Smooth muscle cell (in vitro differentiated cells): ENCODE results near the gene CYTL1. TPM values are rescaled to one million over a fixed set of nuclear protein-coding genes. Genes with fewer than 3 reads are reported as not detected.

Source experiments
- DNase-seq: peaks from one replicate; lab custom pipeline; 2025; ENCODE audit not compliant: unreplicated experiment; lab: John Stamatoyannopoulos, UW
- H2AFZ ChIP-seq: fragments of 200-600 bp; sonication (generic); 2 replicates; pipeline ENCODE4 v1.6.0; 2016; ENCODE audit warnings: antibody characterized with exemption, low read depth, mild to moderate bottlenecking
- H3F3A ChIP-seq: fragments of 200-600 bp; sonication (generic); 2 replicates; pipeline ENCODE4 v1.6.0; 2017; ENCODE audit warnings: antibody characterized with exemption, low read depth
- H3K27ac ChIP-seq: fragments of 200-600 bp; sonication (generic); 2 replicates; pipeline ENCODE4 v1.5.1; 2016; ENCODE audit warnings: low read depth, mild to moderate bottlenecking
- H3K27me3 ChIP-seq: fragments of 200-600 bp; sonication (generic); 2 replicates; pipeline ENCODE4 v1.6.1; 2016; ENCODE audit warnings: low read depth, mild to moderate bottlenecking
- H3K36me3 ChIP-seq: fragments of 200-600 bp; sonication (generic); 2 replicates; pipeline ENCODE4 v1.5.1; 2016; ENCODE audit warnings: low read depth
- H3K4me1 ChIP-seq: fragments of 200-600 bp; sonication (generic); 2 replicates; pipeline ENCODE4 v1.5.1; 2016; ENCODE audit warnings: low read depth
- H3K4me2 ChIP-seq: fragments of 200-600 bp; sonication (generic); 2 replicates; pipeline ENCODE4 v1.6.0; 2016; ENCODE audit warnings: mild to moderate bottlenecking
- H3K4me3 ChIP-seq: fragments of 200-600 bp; sonication (generic); 2 replicates; pipeline ENCODE4 v1.5.1; 2016; ENCODE audit warnings: mild to moderate bottlenecking
- H3K79me2 ChIP-seq: fragments of 200-600 bp; sonication (generic); 2 replicates; pipeline ENCODE4 v1.6.0; 2016; ENCODE audit warnings: low read depth, mild to moderate bottlenecking
- H3K9ac ChIP-seq: fragments of 200-600 bp; sonication (generic); 2 replicates; pipeline ENCODE4 v1.6.0; 2016; ENCODE audit warnings: low read depth
- H3K9me3 ChIP-seq: fragments of 200-600 bp; sonication (generic); replicated peaks from 2 replicates; pipeline ENCODE4 v1.5.1; 2016; ENCODE audit warnings: low read depth
- H4K20me1 ChIP-seq: fragments of 200-600 bp; sonication (generic); 2 replicates; pipeline ENCODE4 v1.6.0; 2016; ENCODE audit warnings: low read depth
- WGBS: methylation state at CpG from one replicate; pipeline ENCODE4 v1.1.7; 2016; ENCODE audit warnings: low lambda C conversion rate; 5-methylcytosine and 5-hydroxymethylcytosine counted together
- polyA plus RNA-seq: library from polyadenylated mRNA; unstranded; fragments of >200 nt; fragmentation: Nextera tagmentation; extraction: Ambion mirVana; gene quantifications from 2 replicates; pipeline ENCODE4 v1.2.1, GENCODE V29; 2016
- total RNA-seq: library from RNA; depleted of rRNA; stranded (reverse); fragments of >200 nt; gene quantifications from 2 replicates; pipeline ENCODE4 v1.2.3, GENCODE V29; 2014
- TF ChIP-seq, protein P1 (sequence below): fragments of 200-600 bp; sonication (generic); IDR thresholded peaks from 2 replicates; pipeline ENCODE4 v1.5.1; 2017; ENCODE audit warnings: borderline replicate concordance, mild to moderate bottlenecking, antibody characterized with exemption; ENCODE audit not compliant: insufficient read depth, poor library complexity, severe bottlenecking

Gene CYTL1
- total and polyA plus RNA-seq, 2 experiments from 2014 or later: 24.5 to 31.0 TPM

DNA sequence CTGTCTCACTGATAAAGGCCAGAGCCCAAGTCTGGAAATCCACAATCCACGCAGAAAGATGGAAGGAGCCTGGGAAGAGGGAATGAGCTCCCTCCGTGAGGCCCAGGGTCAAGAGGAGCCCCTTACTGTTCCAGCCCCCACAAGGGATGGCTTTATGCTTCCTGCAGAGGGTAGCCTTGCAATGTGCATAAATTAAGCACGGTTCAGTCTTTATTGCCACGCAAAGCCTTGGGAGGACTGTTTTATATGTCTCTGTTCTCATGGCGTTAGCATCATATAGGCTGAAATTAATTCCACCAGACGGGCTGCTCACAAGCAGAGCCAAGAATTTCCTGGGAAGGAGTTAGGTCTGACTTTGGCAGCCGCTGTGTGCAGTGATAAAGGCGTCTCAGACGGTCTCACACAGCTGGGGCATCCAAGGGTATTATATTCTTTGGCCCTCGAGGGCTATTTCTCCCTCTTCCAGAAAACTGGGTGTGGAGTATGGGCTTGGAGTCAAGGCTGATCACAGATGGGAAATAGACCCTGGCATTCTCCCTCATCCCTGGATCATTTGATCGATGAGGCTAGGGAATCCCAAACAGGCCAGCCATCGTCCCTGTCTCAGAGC, 38.5 kb downstream of the CYTL1 start:
- no peaks in the 10 kb centered on the region for H3K36me3 ChIP-seq
- H3K9ac ChIP-seq: no peak overlapping the region
- H3K79me2 ChIP-seq: no peaks in the 10 kb centered on the region
- no peak overlapping the region for H3K27ac ChIP-seq
- no peak overlapping the region for H3K4me2 ChIP-seq
- H3F3A ChIP-seq: no peaks in the 10 kb centered on the region
- no peak overlapping the region for H2AFZ ChIP-seq
- TF ChIP-seq, protein P1, sequence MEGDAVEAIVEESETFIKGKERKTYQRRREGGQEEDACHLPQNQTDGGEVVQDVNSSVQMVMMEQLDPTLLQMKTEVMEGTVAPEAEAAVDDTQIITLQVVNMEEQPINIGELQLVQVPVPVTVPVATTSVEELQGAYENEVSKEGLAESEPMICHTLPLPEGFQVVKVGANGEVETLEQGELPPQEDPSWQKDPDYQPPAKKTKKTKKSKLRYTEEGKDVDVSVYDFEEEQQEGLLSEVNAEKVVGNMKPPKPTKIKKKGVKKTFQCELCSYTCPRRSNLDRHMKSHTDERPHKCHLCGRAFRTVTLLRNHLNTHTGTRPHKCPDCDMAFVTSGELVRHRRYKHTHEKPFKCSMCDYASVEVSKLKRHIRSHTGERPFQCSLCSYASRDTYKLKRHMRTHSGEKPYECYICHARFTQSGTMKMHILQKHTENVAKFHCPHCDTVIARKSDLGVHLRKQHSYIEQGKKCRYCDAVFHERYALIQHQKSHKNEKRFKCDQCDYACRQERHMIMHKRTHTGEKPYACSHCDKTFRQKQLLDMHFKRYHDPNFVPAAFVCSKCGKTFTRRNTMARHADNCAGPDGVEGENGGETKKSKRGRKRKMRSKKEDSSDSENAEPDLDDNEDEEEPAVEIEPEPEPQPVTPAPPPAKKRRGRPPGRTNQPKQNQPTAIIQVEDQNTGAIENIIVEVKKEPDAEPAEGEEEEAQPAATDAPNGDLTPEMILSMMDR: no peak
- H3K4me1 ChIP-seq: peaks cover 7% of the 10 kb centered on the region
- no peak overlapping the region for H3K4me3 ChIP-seq
- H3K27me3 ChIP-seq: no peaks in the 10 kb centered on the region
- no peaks in the 10 kb centered on the region for H4K20me1 ChIP-seq
- DNase-seq: no peak
- 48% methylated on average over 12 of the region's 12 CpGs for WGBS
- no peaks in the 10 kb centered on the region for H3K9me3 ChIP-seq

DNA sequence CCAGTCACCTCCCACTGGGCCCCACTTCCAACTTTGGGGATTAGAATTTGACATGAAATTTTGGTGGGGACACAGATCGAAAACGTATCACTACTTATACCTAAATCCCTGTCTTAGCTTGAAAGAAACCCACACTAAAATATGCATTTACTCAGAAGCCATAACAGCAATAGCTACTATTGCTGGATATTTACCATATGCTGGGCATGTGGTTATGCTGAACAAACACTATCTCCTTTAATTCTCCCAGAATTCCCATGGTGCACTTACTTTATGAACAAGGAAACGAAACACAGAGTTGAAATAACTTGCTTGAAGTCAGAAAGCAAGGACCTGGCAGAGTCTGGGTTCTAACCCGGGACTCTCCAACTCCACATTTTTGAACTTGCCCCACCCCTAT, 39.3 kb downstream of the CYTL1 start:
- TF ChIP-seq, protein P1: no peak
- WGBS: 59% methylated on average over 4 of the region's 4 CpGs

DNA sequence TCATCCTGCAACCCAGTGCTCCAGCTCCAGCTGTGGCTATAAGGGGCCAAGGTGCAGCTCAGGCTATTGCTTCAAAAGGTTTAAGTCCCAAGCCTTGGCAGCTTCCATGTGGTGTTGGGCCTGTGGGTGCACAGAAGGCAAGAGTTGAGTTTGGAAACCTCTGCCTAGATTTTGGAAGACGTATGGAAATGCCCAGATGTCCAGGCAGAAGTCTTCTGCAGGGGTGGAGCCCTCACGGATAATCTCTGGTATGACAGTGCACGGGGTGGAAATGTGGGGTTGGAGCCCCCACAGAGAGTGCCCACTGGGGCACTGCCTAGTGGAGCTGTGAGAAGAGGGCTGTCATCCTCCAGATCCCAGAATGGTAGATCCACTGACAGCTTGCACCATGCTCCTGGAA, 44.5 kb downstream of the CYTL1 start:
- no peaks in the 10 kb centered on the region for H3K4me1 ChIP-seq
- H3K27ac ChIP-seq: no peak overlapping the region
- no peak overlapping the region for H3K4me3 ChIP-seq
- H2AFZ ChIP-seq: no peak overlapping the region
- no peak for DNase-seq
- TF ChIP-seq, protein P1: no peak
- no peaks in the 10 kb centered on the region for H3K36me3 ChIP-seq
- no peaks in the 10 kb centered on the region for H3K79me2 ChIP-seq
- whole genome bisulfite sequencing: 71% methylated on average over 3 of the region's 3 CpGs
- H3K27me3 ChIP-seq: no peaks in the 10 kb centered on the region
- H3K9me3 ChIP-seq: no peaks in the 10 kb centered on the region
- no peaks in the 10 kb centered on the region for H3F3A ChIP-seq
- H4K20me1 ChIP-seq: no peaks in the 10 kb centered on the region
- H3K4me2 ChIP-seq: no peak overlapping the region
- no peak overlapping the region for H3K9ac ChIP-seq

More for the DNA sequence above, 39.3 kb downstream of the CYTL1 start:
- Histone ChIP-seq H3K4me1 (peaks cover 7% of the 10 kb centered on the region), H3K27ac (no peak overlapping the region), H4K20me1 (no peaks in the 10 kb centered on the region), H3K9ac (no peak overlapping the region), H3F3A (no peaks in the 10 kb centered on the region), H3K36me3 (no peaks in the 10 kb centered on the region), H3K79me2 (no peaks in the 10 kb centered on the region), H3K27me3 (no peaks in the 10 kb centered on the region), H3K4me2 (no peak overlapping the region), H2AFZ (no peak overlapping the region), H3K9me3 (no peaks in the 10 kb centered on the region), H3K4me3 (no peak overlapping the region)
- no peak for DNase-seq

DNA sequence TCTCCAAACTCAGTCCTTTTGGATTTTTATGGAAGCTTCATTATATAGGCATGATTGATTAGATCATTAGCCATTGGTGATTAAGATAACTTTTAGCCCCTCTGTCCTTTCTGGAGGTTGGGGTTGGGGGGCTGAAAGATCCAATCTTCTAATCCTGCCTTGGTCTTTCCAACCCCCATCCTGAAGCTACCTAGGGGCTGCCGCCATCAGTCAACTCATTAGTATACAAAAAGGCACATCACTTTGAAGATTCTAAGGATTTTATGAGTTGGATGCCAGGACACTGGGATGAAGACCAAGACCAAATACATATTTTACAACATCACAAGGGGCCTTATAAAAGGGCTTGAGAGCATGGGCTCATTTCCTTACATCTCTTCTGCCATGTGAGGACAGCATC, 47.5 kb downstream of the CYTL1 start:
- 90% methylated on average over 1 of the region's 1 CpG for WGBS

More for the DNA sequence above, 47.5 kb downstream of the CYTL1 start:
- H4K20me1 ChIP-seq: no peaks in the 10 kb centered on the region
- no peak overlapping the region for H3K4me3 ChIP-seq
- H3F3A ChIP-seq: no peaks in the 10 kb centered on the region
- no peaks in the 10 kb centered on the region for H3K27me3 ChIP-seq
- no peaks in the 10 kb centered on the region for H3K79me2 ChIP-seq
- no peak overlapping the region for H2AFZ ChIP-seq
- H3K9me3 ChIP-seq: no peaks in the 10 kb centered on the region
- TF ChIP-seq, protein P1: no peak
- no peaks in the 10 kb centered on the region for H3K36me3 ChIP-seq
- H3K4me2 ChIP-seq: no peak overlapping the region
- no peaks in the 10 kb centered on the region for H3K4me1 ChIP-seq
- DNase-seq: no peak
- no peak overlapping the region for H3K9ac ChIP-seq
- no peak overlapping the region for H3K27ac ChIP-seq
